GM12878 (cell line): ENCODE measurements around the gene CEND1. TPM values are rescaled to one million over a fixed set of nuclear protein-coding genes. Genes with fewer than 3 reads are reported as not detected.

Source experiments
- BHLHE40 ChIP-seq, 2 experiments: fragments of 450-650 bp in 1 of 2; IDR thresholded peaks; 2 replicates each; pipeline ENCODE4 v1.6.1; 2011 to 2017; ENCODE audit warnings: low read depth in 2 of 2, borderline replicate concordance in 1 of 2, improper control_type of control experiment in 1 of 2, low read length in 1 of 2, mild to moderate bottlenecking in 1 of 2
- CBX3 ChIP-seq: fragments of 200-600 bp; sonication (generic); IDR thresholded peaks from 2 replicates; pipeline ENCODE4 v1.6.1; 2016; ENCODE audit warnings: low read depth, borderline replicate concordance
- CHD2 ChIP-seq: IDR thresholded peaks from 2 replicates; pipeline ENCODE4 v1.6.1; 2011; ENCODE audit warnings: low read depth, low read length, improper control_type of control experiment, borderline replicate concordance
- FOXK2 ChIP-seq: fragments of 450-650 bp; IDR thresholded peaks from 2 replicates; pipeline ENCODE4 v1.6.1; 2017; ENCODE audit warnings: mild to moderate bottlenecking, moderate library complexity
- IKZF1 ChIP-seq: fragments of 450-650 bp; conservative IDR thresholded peaks from 2 replicates; pipeline ENCODE4 v1.6.1; 2017; ENCODE audit warnings: antibody characterized with exemption, mild to moderate bottlenecking
- LARP7 ChIP-seq: fragments of 450-650 bp; IDR thresholded peaks from 2 replicates; pipeline ENCODE4 v1.6.1; 2017; ENCODE audit warnings: mild to moderate bottlenecking
- NFYB ChIP-seq: IDR thresholded peaks from 2 replicates; pipeline ENCODE4 v1.6.1; 2011; ENCODE audit warnings: low read depth, mild to moderate bottlenecking, low read length, improper control_type of control experiment, moderate library complexity; ENCODE audit not compliant: insufficient read depth
- POLR2A ChIP-seq: IDR thresholded peaks from 2 replicates; pipeline ENCODE4 v1.6.1; 2011; ENCODE audit warnings: low read depth, mild to moderate bottlenecking, low read length
- POLR2AphosphoS2 ChIP-seq: IDR thresholded peaks from 2 replicates; pipeline ENCODE4 v1.6.1; 2011; ENCODE audit warnings: low read depth, mild to moderate bottlenecking, low read length, improper control_type of control experiment, moderate library complexity
- POLR2AphosphoS5 ChIP-seq: IDR thresholded peaks from 2 replicates; pipeline ENCODE4 v1.6.1; 2011; ENCODE audit warnings: mild to moderate bottlenecking, low read length, inconsistent platforms
- RCOR1 ChIP-seq: conservative IDR thresholded peaks from 2 replicates; pipeline ENCODE4 v1.6.1; 2012; ENCODE audit warnings: low read depth, low read length, improper control_type of control experiment
- SMARCA5 ChIP-seq: fragments of 450-650 bp; IDR thresholded peaks from 2 replicates; pipeline ENCODE4 v1.6.1; 2017; ENCODE audit warnings: mild to moderate bottlenecking
- SMC3 ChIP-seq: IDR thresholded peaks from 2 replicates; pipeline ENCODE4 v1.6.1; 2011; ENCODE audit warnings: low read length, improper control_type of control experiment, borderline replicate concordance
- TCF3 ChIP-seq: IDR thresholded peaks from 2 replicates; pipeline ENCODE4 v1.6.1; 2012; ENCODE audit warnings: low read depth, mild to moderate bottlenecking, low read length, borderline replicate concordance; ENCODE audit not compliant: insufficient read depth
- ZNF207 ChIP-seq: fragments of 450-650 bp; IDR thresholded peaks from 2 replicates; pipeline ENCODE4 v1.6.1; 2014; ENCODE audit warnings: antibody characterized with exemption, mild to moderate bottlenecking, borderline replicate concordance
- polyA plus RNA-seq, 11 experiments: library from polyadenylated mRNA; depleted of rRNA in 4 of 11; unstranded in 6 of 11; stranded (reverse) in 5 of 11; fragments of >200 nt; fragmentation: Nextera tagmentation in 4 of 11; fragmentation: Illumina TruSeq in 1 of 11; extraction: Ambion mirVana in 4 of 11; extraction: Trizol in 1 of 11; gene quantifications; 1 replicate in 1 of 11; 2 replicates in 10 of 11; pipeline versions ENCODE4 v1.2.1 to v1.2.3, GENCODE V29; 2011 to 2016; ENCODE audit warnings: inconsistent platforms in 2 of 11, missing spikeins in 2 of 11, low read depth in 1 of 11
- total RNA-seq, 4 experiments: library from RNA; depleted of rRNA in 3 of 4; stranded (reverse); fragments of >200 nt in 3 of 4; fragmentation: Illumina TruSeq in 1 of 4; extraction: Trizol in 1 of 4; gene quantifications; 2 replicates each; pipeline versions ENCODE4 v1.2.1 to v1.2.3, GENCODE V29; 2013 to 2021
- TF ChIP-seq, protein P1 (sequence below): IDR thresholded peaks from 2 replicates; pipeline ENCODE4 v1.6.1; 2012; ENCODE audit warnings: mild to moderate bottlenecking, low read depth, low read length
- TF ChIP-seq, protein P2 (sequence below): IDR thresholded peaks from 2 replicates; pipeline ENCODE4 v1.6.1; 2012; ENCODE audit warnings: low read depth, low read length, improper control_type of control experiment
- TF ChIP-seq, protein P3 (sequence below): fragments of 450-650 bp; IDR thresholded peaks from 2 replicates; pipeline ENCODE4 v1.6.1; 2017; ENCODE audit warnings: mild to moderate bottlenecking, moderate library complexity
- TF ChIP-seq, protein P4 (sequence below): fragments of 450-650 bp; IDR thresholded peaks from 2 replicates; pipeline ENCODE4 v1.6.1; 2017; ENCODE audit warnings: low read depth, mild to moderate bottlenecking, moderate library complexity

The CEND1 gene
- total and polyA plus RNA-seq, 10 of the 15 experiments (the other 5 are each of a cell fraction or from before 2014, with no cell fraction given): 0.31 to 13.6 (median 7.2) TPM; not detected in 1

DNA sequence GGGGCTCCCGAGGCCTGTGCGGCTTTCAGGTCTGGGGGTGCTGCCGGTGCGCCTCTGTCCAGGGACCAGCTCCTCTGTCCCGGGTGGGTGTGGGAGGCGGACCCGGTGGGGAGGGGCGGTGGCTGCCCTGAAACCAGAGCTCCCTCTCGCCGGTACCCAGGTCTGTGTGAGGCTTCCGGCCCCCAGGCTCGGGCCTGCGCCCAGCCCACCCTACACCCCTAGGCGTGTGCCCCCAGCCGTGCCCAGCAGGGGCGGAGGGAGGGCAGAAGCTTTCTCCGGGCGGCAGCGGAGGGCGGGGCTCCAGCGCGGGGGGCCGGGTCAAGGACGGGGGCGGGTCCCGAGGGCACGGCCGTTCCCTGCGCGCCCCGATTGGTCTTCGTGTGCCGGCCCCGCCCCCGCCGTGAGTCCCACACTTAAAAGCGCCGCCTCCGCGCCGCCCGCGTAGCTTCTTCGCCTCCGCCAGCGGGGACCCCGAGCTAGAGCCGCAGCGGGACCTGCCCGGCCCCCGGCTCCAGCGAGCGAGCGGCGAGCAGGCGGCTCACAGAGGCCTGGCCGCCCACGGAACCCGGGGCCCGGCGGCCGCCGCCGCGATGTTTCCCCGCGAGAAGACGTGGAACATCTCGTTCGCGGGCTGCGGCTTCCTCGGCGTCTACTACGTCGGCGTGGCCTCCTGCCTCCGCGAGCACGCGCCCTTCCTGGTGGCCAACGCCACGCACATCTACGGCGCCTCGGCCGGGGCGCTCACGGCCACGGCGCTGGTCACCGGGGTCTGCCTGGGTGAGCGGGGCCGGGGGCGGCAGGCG, 29.4 kb upstream of the CEND1 start (continued):
- TF ChIP-seq, protein P1, sequence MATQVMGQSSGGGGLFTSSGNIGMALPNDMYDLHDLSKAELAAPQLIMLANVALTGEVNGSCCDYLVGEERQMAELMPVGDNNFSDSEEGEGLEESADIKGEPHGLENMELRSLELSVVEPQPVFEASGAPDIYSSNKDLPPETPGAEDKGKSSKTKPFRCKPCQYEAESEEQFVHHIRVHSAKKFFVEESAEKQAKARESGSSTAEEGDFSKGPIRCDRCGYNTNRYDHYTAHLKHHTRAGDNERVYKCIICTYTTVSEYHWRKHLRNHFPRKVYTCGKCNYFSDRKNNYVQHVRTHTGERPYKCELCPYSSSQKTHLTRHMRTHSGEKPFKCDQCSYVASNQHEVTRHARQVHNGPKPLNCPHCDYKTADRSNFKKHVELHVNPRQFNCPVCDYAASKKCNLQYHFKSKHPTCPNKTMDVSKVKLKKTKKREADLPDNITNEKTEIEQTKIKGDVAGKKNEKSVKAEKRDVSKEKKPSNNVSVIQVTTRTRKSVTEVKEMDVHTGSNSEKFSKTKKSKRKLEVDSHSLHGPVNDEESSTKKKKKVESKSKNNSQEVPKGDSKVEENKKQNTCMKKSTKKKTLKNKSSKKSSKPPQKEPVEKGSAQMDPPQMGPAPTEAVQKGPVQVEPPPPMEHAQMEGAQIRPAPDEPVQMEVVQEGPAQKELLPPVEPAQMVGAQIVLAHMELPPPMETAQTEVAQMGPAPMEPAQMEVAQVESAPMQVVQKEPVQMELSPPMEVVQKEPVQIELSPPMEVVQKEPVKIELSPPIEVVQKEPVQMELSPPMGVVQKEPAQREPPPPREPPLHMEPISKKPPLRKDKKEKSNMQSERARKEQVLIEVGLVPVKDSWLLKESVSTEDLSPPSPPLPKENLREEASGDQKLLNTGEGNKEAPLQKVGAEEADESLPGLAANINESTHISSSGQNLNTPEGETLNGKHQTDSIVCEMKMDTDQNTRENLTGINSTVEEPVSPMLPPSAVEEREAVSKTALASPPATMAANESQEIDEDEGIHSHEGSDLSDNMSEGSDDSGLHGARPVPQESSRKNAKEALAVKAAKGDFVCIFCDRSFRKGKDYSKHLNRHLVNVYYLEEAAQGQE: no peak
- TF ChIP-seq LARP7 (peak; percentile 94), CBX3 (no peak), IKZF1 (peak; percentile 67), SMARCA5 (peak; percentile 83), POLR2A (peak; percentile 92), POLR2AphosphoS5 (peak; percentile 86), NFYB (peak; percentile 79; the same call in 1 of the 2 replicates), CHD2 (peak; percentile 57; the same call in 1 of the 2 replicates), POLR2AphosphoS2 (peak; percentile 95), RCOR1 (no peak), BHLHE40 (IDR thresholded peaks at IDR 0.05; ENCODE audit: borderline replicate concordance in 1 of 2, low read depth in 2 of 2, low read length in 1 of 2) (peak in 1 of 2 experiments; percentile 50; a peak in 2 of 4 replicates), SMC3 (no peak), FOXK2 (no peak), ZNF207 (peak; percentile 71; the same call in 1 of the 2 replicates), TCF3 (peak; percentile 73; the same call in 1 of the 2 replicates)
- TF ChIP-seq, protein P2, sequence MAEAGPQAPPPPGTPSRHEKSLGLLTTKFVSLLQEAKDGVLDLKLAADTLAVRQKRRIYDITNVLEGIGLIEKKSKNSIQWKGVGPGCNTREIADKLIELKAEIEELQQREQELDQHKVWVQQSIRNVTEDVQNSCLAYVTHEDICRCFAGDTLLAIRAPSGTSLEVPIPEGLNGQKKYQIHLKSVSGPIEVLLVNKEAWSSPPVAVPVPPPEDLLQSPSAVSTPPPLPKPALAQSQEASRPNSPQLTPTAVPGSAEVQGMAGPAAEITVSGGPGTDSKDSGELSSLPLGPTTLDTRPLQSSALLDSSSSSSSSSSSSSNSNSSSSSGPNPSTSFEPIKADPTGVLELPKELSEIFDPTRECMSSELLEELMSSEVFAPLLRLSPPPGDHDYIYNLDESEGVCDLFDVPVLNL: no peak
- TF ChIP-seq, protein P3, sequence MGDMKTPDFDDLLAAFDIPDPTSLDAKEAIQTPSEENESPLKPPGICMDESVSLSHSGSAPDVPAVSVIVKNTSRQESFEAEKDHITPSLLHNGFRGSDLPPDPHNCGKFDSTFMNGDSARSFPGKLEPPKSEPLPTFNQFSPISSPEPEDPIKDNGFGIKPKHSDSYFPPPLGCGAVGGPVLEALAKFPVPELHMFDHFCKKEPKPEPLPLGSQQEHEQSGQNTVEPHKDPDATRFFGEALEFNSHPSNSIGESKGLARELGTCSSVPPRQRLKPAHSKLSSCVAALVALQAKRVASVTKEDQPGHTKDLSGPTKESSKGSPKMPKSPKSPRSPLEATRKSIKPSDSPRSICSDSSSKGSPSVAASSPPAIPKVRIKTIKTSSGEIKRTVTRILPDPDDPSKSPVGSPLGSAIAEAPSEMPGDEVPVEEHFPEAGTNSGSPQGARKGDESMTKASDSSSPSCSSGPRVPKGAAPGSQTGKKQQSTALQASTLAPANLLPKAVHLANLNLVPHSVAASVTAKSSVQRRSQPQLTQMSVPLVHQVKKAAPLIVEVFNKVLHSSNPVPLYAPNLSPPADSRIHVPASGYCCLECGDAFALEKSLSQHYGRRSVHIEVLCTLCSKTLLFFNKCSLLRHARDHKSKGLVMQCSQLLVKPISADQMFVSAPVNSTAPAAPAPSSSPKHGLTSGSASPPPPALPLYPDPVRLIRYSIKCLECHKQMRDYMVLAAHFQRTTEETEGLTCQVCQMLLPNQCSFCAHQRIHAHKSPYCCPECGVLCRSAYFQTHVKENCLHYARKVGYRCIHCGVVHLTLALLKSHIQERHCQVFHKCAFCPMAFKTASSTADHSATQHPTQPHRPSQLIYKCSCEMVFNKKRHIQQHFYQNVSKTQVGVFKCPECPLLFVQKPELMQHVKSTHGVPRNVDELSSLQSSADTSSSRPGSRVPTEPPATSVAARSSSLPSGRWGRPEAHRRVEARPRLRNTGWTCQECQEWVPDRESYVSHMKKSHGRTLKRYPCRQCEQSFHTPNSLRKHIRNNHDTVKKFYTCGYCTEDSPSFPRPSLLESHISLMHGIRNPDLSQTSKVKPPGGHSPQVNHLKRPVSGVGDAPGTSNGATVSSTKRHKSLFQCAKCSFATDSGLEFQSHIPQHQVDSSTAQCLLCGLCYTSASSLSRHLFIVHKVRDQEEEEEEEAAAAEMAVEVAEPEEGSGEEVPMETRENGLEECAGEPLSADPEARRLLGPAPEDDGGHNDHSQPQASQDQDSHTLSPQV: no peak
- TF ChIP-seq, protein P4, sequence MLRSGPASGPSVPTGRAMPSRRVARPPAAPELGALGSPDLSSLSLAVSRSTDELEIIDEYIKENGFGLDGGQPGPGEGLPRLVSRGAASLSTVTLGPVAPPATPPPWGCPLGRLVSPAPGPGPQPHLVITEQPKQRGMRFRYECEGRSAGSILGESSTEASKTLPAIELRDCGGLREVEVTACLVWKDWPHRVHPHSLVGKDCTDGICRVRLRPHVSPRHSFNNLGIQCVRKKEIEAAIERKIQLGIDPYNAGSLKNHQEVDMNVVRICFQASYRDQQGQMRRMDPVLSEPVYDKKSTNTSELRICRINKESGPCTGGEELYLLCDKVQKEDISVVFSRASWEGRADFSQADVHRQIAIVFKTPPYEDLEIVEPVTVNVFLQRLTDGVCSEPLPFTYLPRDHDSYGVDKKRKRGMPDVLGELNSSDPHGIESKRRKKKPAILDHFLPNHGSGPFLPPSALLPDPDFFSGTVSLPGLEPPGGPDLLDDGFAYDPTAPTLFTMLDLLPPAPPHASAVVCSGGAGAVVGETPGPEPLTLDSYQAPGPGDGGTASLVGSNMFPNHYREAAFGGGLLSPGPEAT: no peak
